ENCODE data around the gene GSC2. TPM values are rescaled to one million over a fixed set of nuclear protein-coding genes. Genes with fewer than 3 reads are reported as not detected.
A peak's percentile ranks its signal among the peaks of the same experiment; 100 is the strongest.

The GSC2 gene
- total and polyA plus RNA-seq, 9 of the 15 experiments (the other 6 are each of a cell fraction or from before 2014, with no cell fraction given), result not detected

DNA sequence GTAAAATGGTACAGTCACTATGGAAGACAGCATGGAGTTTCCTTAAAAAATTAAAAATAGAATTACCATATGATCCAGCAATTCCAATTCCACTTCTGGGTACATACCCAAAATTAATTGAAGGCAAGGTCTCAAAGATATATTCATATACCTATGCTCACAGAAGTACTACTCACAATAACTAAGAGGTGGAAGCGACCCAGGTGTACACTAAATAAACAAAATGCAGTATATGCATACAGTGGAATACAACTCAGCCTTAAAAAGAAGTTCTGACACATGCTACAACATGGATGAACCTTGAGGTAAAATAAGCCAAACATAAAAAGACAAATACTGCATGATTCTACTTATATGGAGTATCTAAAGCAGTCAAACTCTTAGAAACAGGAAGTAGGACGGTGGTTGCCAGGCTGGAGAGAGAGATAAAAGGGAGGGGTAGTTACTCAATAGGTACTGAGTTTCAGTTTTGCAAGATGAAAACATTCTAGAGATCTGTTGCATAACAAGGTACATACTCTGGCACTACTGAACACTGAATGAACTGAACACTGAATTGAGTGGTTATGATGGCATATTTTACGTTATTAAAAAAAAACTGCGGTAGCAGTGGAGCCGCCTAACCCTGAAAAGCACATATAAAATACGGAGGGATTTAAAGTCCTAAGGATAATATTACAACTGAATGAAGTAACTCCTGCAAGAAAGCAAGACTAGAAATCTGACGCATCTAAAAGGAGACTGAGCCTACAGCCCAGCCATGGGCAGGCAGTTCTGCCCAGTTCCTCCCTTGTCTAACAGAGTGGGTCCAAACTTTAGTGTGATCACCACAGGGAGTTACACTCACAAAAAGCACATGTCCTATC, 40.7 kb downstream of the GSC2 start (continued):
- TF ChIP-seq, protein P1, sequence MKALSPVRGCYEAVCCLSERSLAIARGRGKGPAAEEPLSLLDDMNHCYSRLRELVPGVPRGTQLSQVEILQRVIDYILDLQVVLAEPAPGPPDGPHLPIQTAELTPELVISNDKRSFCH (CRISPR knock-in tag; IDR thresholded peaks at IDR 0.05), result no peak
- TF ChIP-seq, protein P1 (tag; IDR thresholded peaks at IDR 0.05), result no peak
- peak; percentile 2 for TF ChIP-seq FOS (IDR thresholded peaks at IDR 0.05; ENCODE audit: extremely low read depth, insufficient read length)
- peak; percentile 58; the same call in 1 of the 2 replicates for TF ChIP-seq ZNF324 (CRISPR knock-in tag; IDR thresholded peaks at IDR 0.05)
- TF ChIP-seq ZNF175 (CRISPR knock-in tag; IDR thresholded peaks at IDR 0.05; ENCODE audit: low read depth), result peak; percentile 15; the same call in 1 of the 2 replicates
- TF ChIP-seq, protein P2, sequence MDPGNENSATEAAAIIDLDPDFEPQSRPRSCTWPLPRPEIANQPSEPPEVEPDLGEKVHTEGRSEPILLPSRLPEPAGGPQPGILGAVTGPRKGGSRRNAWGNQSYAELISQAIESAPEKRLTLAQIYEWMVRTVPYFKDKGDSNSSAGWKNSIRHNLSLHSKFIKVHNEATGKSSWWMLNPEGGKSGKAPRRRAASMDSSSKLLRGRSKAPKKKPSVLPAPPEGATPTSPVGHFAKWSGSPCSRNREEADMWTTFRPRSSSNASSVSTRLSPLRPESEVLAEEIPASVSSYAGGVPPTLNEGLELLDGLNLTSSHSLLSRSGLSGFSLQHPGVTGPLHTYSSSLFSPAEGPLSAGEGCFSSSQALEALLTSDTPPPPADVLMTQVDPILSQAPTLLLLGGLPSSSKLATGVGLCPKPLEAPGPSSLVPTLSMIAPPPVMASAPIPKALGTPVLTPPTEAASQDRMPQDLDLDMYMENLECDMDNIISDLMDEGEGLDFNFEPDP (CRISPR knock-in tag; IDR thresholded peaks at IDR 0.05), result peak; percentile 2; the same call in 1 of the 2 replicates
- TF ChIP-seq, protein P3, sequence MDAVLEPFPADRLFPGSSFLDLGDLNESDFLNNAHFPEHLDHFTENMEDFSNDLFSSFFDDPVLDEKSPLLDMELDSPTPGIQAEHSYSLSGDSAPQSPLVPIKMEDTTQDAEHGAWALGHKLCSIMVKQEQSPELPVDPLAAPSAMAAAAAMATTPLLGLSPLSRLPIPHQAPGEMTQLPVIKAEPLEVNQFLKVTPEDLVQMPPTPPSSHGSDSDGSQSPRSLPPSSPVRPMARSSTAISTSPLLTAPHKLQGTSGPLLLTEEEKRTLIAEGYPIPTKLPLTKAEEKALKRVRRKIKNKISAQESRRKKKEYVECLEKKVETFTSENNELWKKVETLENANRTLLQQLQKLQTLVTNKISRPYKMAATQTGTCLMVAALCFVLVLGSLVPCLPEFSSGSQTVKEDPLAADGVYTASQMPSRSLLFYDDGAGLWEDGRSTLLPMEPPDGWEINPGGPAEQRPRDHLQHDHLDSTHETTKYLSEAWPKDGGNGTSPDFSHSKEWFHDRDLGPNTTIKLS (IDR thresholded peaks at IDR 0.05; ENCODE audit: borderline replicate concordance, low read depth), result peak; percentile 87
- TF ChIP-seq LARP7 (IDR thresholded peaks at IDR 0.05), result no peak
- TF ChIP-seq, protein P4, sequence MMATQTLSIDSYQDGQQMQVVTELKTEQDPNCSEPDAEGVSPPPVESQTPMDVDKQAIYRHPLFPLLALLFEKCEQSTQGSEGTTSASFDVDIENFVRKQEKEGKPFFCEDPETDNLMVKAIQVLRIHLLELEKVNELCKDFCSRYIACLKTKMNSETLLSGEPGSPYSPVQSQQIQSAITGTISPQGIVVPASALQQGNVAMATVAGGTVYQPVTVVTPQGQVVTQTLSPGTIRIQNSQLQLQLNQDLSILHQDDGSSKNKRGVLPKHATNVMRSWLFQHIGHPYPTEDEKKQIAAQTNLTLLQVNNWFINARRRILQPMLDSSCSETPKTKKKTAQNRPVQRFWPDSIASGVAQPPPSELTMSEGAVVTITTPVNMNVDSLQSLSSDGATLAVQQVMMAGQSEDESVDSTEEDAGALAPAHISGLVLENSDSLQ (IDR thresholded peaks at IDR 0.05), result 0 out of 2 replicates have a peak, but pooled peaks have one; percentile 13
- no peak; the same call in 1 of the 2 replicates for TF ChIP-seq KLF6 (CRISPR knock-in tag; IDR thresholded peaks at IDR 0.05; ENCODE audit: borderline replicate concordance)
- no peak for TF ChIP-seq ZNF444 (CRISPR knock-in tag; IDR thresholded peaks at IDR 0.05)
- TF ChIP-seq, protein P5, sequence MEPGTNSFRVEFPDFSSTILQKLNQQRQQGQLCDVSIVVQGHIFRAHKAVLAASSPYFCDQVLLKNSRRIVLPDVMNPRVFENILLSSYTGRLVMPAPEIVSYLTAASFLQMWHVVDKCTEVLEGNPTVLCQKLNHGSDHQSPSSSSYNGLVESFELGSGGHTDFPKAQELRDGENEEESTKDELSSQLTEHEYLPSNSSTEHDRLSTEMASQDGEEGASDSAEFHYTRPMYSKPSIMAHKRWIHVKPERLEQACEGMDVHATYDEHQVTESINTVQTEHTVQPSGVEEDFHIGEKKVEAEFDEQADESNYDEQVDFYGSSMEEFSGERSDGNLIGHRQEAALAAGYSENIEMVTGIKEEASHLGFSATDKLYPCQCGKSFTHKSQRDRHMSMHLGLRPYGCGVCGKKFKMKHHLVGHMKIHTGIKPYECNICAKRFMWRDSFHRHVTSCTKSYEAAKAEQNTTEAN (CRISPR knock-in tag; IDR thresholded peaks at IDR 0.05), result peak; percentile 64; the same call in 1 of the 2 replicates
- 0 out of 2 replicates have a peak, but pooled peaks have one; percentile 60 for TF ChIP-seq CHCHD3 (CRISPR knock-in tag; IDR thresholded peaks at IDR 0.05)
- 0 out of 2 replicates have a peak, but pooled peaks have one; percentile 81 for TF ChIP-seq ZNF224 (CRISPR knock-in tag; IDR thresholded peaks at IDR 0.05)
- TF ChIP-seq NFXL1 (CRISPR knock-in tag; IDR thresholded peaks at IDR 0.05), result 0 out of 2 replicates have a peak, but pooled peaks have one; percentile 11
- no peak; the same call in 1 of the 2 replicates for TF ChIP-seq FOXK1 (CRISPR knock-in tag; IDR thresholded peaks at IDR 0.05; ENCODE audit: borderline replicate concordance)
- TF ChIP-seq, protein P6, sequence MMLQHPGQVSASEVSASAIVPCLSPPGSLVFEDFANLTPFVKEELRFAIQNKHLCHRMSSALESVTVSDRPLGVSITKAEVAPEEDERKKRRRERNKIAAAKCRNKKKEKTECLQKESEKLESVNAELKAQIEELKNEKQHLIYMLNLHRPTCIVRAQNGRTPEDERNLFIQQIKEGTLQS (IDR thresholded peaks at IDR 0.05), result peak; percentile 93
- TF ChIP-seq, protein P6 (CRISPR knock-in tag; conservative IDR thresholded peaks at IDR 0.05), result peak; percentile 52; the same call in 1 of the 2 replicates
- TF ChIP-seq HCFC1 (IDR thresholded peaks at IDR 0.05; ENCODE audit: low read depth, low read length), result peak; percentile 23; the same call in 1 of the 2 replicates
- TF ChIP-seq OTX1 (CRISPR knock-in tag; IDR thresholded peaks at IDR 0.05), result peak; percentile 29; the same call in 1 of the 2 replicates
- peak; percentile 82 for TF ChIP-seq EP400 (IDR thresholded peaks at IDR 0.05)

All from K562 (cell line).